Bone marrow (tissue), 2 donors: ENCODE results near the gene DMBX1.

ENCODE experiments used
- DNase-seq, 2 donors: peaks; one replicate each; lab custom pipeline; 2025; lab: John Stamatoyannopoulos, UW

DMBX1 gene

GRCh38 chr1:46503421-46503820 is 13.8 kb downstream of the DMBX1 start:
- DNase-seq, result no peak

- DNase-seq, result no peak
These were observed 17.0 kb downstream of the DMBX1 start for GRCh38 chr1:46506470-46507219.

GRCh38 chr1:46508757-46509156 is 19.1 kb downstream of the DMBX1 start:
- no peak for DNase-seq

- no peak for DNase-seq
These were observed 20.8 kb downstream of the DMBX1 start for GRCh38 chr1:46510341-46510997.

- DNase-seq, result no peak
These were observed 21.3 kb downstream of the DMBX1 start for GRCh38 chr1:46510998-46511365.

GRCh38 chr1:46512135-46512791 is 22.6 kb downstream of the DMBX1 start:
- no peak for DNase-seq

- DNase-seq, result no peak
These were observed 23.2 kb downstream of the DMBX1 start for GRCh38 chr1:46512792-46513190.

- DNase-seq, result no peak
These were observed 23.9 kb downstream of the DMBX1 start for GRCh38 chr1:46513536-46513935.

GRCh38 chr1:46515576-46515975 is 25.9 kb downstream of the DMBX1 start:
- no peak for DNase-seq

GRCh38 chr1:46516200-46516950 is 26.7 kb downstream of the DMBX1 start:
- DNase-seq, result no peak

GRCh38 chr1:46517010-46517600 is 27.5 kb downstream of the DMBX1 start:
- DNase-seq, result no peak

- no peak for DNase-seq
These were observed 28.4 kb downstream of the DMBX1 start for GRCh38 chr1:46517932-46518498.

- no peak for DNase-seq
These were observed 29.6 kb downstream of the DMBX1 start for GRCh38 chr1:46519209-46519608.

- no peak for DNase-seq
These were observed 30.7 kb downstream of the DMBX1 start for GRCh38 chr1:46520063-46520911.

- no peak for DNase-seq
These were observed 31.8 kb downstream of the DMBX1 start for GRCh38 chr1:46521414-46521813.

- peak in 1 of 2 donors; percentile 11 for DNase-seq
These were observed 32.7 kb downstream of the DMBX1 start for GRCh38 chr1:46522184-46522968.

- no peak for DNase-seq
These were observed 33.3 kb downstream of the DMBX1 start for GRCh38 chr1:46522969-46523320.

GRCh38 chr1:46523496-46524353 is 34.1 kb downstream of the DMBX1 start:
- no peak for DNase-seq

GRCh38 chr1:46524843-46525242 is 35.2 kb downstream of the DMBX1 start:
- no peak for DNase-seq
